ENCODE data around the gene TSR3.

TSR3 gene

DNA sequence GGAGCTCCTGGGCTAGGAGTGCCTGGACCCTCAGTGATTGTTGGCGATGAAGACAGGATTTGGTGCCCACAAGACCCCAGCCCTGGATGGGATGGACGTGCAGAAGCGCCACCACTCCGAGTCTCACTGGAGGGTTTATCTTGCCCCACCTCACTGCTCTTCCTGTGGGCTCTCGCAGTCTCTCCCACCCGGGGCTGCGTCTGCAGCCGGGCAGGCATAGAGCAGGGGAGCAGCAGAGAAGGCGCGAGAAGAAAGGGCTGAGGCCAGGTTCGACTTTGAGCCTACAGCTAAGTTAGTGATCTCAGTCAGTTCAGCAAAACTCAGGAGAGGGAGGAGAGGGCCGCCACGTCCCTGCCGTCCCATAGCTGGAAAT is 35.7 kb downstream of the TSR3 start:
- Histone ChIP-seq H3K4me2 (ENCODE audit: low read length) (no peak overlapping the region), H3K79me2 (ENCODE audit: control insufficient read depth, low read length) (peaks cover 78% of the 10 kb centered on the region), H3F3A (ENCODE audit: control insufficient read depth, insufficient read depth) (no peaks in the 10 kb centered on the region; the same call in 1 of the 2 replicates), H4K20me1 (ENCODE audit: control insufficient read depth, insufficient read depth, low read depth, low read length) (peaks cover 42% of the 10 kb centered on the region), H3K36me3 (ENCODE audit: control insufficient read depth, low read length) (peaks cover 99% of the 10 kb centered on the region), H3K4me1 (ENCODE audit: control insufficient read depth, low read length) (peaks cover 10% of the 10 kb centered on the region), H3K9me3 (ENCODE audit: control insufficient read depth, insufficient read depth, low read length) (no peaks in the 10 kb centered on the region), H3K9me2 (replicated peaks; ENCODE audit: control insufficient read depth, low read length) (no peaks in the 10 kb centered on the region), H3K27me3 (ENCODE audit: control insufficient read depth, low read length) (no peaks in the 10 kb centered on the region), H3K4me3 (ENCODE audit: low read length) (no peak overlapping the region), H3K27ac (ENCODE audit: low read depth, low read length) (no peak overlapping the region)
- no peak for TF ChIP-seq EZH2phosphoT487 (IDR thresholded peaks at IDR 0.05; ENCODE audit: borderline replicate concordance, low read length)
- TF ChIP-seq, protein P1, sequence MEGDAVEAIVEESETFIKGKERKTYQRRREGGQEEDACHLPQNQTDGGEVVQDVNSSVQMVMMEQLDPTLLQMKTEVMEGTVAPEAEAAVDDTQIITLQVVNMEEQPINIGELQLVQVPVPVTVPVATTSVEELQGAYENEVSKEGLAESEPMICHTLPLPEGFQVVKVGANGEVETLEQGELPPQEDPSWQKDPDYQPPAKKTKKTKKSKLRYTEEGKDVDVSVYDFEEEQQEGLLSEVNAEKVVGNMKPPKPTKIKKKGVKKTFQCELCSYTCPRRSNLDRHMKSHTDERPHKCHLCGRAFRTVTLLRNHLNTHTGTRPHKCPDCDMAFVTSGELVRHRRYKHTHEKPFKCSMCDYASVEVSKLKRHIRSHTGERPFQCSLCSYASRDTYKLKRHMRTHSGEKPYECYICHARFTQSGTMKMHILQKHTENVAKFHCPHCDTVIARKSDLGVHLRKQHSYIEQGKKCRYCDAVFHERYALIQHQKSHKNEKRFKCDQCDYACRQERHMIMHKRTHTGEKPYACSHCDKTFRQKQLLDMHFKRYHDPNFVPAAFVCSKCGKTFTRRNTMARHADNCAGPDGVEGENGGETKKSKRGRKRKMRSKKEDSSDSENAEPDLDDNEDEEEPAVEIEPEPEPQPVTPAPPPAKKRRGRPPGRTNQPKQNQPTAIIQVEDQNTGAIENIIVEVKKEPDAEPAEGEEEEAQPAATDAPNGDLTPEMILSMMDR (IDR thresholded peaks at IDR 0.05; ENCODE audit: low read depth, low read length, poor library complexity, severe bottlenecking), result no peak

DNA sequence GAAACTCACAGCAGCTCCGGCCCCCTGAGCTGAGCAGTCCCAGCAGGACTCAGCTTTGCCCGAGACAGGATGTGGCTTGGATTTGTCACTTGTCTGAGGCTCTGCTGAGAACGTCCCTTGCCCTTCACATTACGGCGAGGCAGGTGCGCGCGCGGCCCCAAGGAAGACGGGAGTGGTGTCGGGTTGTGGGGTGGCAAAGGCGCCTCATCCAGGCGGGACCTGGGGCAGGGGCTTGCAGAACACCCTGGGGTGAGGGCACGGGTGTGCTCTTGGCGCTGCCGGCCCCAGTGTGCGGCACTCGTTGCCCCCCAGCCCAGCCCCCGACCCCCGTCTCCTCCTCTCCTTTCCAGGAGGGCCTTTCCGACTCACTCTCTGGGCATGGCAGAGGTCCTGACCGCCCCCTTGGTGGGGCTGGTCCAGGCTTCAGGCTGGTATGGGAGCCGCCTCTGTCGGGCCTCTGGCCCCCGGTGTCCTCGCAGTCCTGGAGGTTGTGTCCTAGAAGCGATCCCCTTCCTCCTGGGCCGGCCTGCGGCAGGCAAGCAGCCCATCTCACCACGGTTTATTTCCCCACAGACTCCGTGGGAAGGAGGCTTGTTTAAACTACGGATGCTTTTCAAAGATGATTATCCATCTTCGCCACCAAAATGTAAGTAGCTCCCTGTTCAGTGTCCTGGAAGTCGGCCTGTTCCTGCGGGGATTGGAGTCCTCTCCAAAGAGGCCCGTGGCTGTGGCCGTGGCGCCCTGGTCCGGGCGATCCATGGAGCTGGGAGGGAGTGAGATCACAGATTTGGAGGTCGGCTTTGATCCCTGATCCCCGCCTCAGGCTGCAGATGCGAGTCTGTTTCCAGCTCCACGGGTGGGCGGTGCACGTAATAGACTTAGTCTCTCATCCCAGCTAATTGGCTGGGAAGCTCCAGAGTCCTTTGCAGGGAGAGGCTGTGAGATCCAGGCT is 36.3 kb downstream of the TSR3 start:
- H3K27ac ChIP-seq (ENCODE audit: low read depth, low read length), result no peak overlapping the region
- no peaks in the 10 kb centered on the region for H3K27me3 ChIP-seq (ENCODE audit: control insufficient read depth, low read length)
- H3K9me2 ChIP-seq (replicated peaks; ENCODE audit: control insufficient read depth, low read length), result no peaks in the 10 kb centered on the region
- H4K20me1 ChIP-seq (ENCODE audit: control insufficient read depth, insufficient read depth, low read depth, low read length), result peaks cover 46% of the 10 kb centered on the region
- TF ChIP-seq EZH2phosphoT487 (IDR thresholded peaks at IDR 0.05; ENCODE audit: borderline replicate concordance, low read length), result no peak
- TF ChIP-seq, protein P1 (IDR thresholded peaks at IDR 0.05; ENCODE audit: low read depth, low read length, poor library complexity, severe bottlenecking), result no peak
- no peak overlapping the region for H3K4me2 ChIP-seq (ENCODE audit: low read length)
- no peak overlapping the region for H3K4me3 ChIP-seq (ENCODE audit: low read length)
- H3K79me2 ChIP-seq (ENCODE audit: control insufficient read depth, low read length), result peaks cover 85% of the 10 kb centered on the region
- H3F3A ChIP-seq (ENCODE audit: control insufficient read depth, insufficient read depth), result no peaks in the 10 kb centered on the region; the same call in 1 of the 2 replicates
- peaks cover 12% of the 10 kb centered on the region for H3K4me1 ChIP-seq (ENCODE audit: control insufficient read depth, low read length)
- H3K9me3 ChIP-seq (ENCODE audit: control insufficient read depth, insufficient read depth, low read length), result no peaks in the 10 kb centered on the region
- H3K36me3 ChIP-seq (ENCODE audit: control insufficient read depth, low read length), result peaks cover 99% of the 10 kb centered on the region

DNA sequence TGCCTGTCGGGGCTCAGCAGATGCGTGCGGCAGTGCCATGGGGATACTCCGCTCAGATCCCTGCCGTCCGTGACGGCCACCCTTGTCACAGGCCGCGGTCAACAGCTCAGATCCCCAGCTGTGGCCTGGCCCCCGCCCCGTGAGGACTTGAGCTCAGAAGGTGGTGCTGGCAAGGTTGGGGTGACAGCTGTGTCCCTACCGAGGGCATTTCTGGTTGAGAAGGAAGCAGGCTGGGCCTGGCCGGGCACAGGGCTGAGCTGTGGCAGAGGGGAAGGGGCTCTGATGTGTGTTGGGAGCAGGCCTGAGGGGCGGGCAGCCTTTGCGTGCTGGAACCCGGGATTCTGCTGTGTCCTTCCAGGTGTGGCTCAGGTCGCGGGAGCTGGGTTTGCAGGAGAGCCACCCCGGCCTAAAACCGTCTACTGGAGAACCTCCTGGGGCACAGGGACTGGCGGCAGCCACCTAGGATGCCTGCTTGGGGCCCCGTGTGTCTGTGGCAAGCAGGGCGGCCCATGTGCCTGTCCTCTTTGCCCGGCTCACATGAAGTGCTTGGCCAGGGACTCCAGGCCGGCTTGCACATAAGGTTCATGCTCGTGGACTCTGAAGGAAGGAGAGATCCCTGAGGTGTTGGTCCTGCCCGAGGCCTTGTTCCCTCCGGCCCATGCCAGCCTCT is 37.1 kb downstream of the TSR3 start:
- Histone ChIP-seq H3K36me3 (ENCODE audit: control insufficient read depth, low read length) (peaks cover 95% of the 10 kb centered on the region), H3K27me3 (ENCODE audit: control insufficient read depth, low read length) (no peaks in the 10 kb centered on the region), H3K79me2 (ENCODE audit: control insufficient read depth, low read length) (peaks cover 90% of the 10 kb centered on the region), H3K4me1 (ENCODE audit: control insufficient read depth, low read length) (peaks cover 12% of the 10 kb centered on the region), H4K20me1 (ENCODE audit: control insufficient read depth, insufficient read depth, low read depth, low read length) (peaks cover 47% of the 10 kb centered on the region), H3K4me2 (ENCODE audit: low read length) (no peak overlapping the region), H3K27ac (ENCODE audit: low read depth, low read length) (no peak overlapping the region), H3K4me3 (ENCODE audit: low read length) (no peak overlapping the region), H3K9me2 (replicated peaks; ENCODE audit: control insufficient read depth, low read length) (no peaks in the 10 kb centered on the region), H3F3A (ENCODE audit: control insufficient read depth, insufficient read depth) (no peaks in the 10 kb centered on the region; the same call in 1 of the 2 replicates), H3K9me3 (ENCODE audit: control insufficient read depth, insufficient read depth, low read length) (no peaks in the 10 kb centered on the region)
- no peak for TF ChIP-seq EZH2phosphoT487 (IDR thresholded peaks at IDR 0.05; ENCODE audit: borderline replicate concordance, low read length)
- TF ChIP-seq, protein P1 (IDR thresholded peaks at IDR 0.05; ENCODE audit: low read depth, low read length, poor library complexity, severe bottlenecking), result no peak
